SK-N-SH (cell line): Measurements from ENCODE around the gene FZD2.

Experiments
- EP300 ChIP-seq, 2 experiments: IDR thresholded peaks; 2 replicates each; pipeline versions ENCODE4 v1.4.0 to v1.6.1; 2012; ENCODE audit warnings: borderline replicate concordance in 1 of 2, low read depth in 1 of 2, low read length in 1 of 2
- MXI1 ChIP-seq: IDR thresholded peaks from 2 replicates; pipeline ENCODE4 v1.6.1; 2012; ENCODE audit warnings: mild to moderate bottlenecking, low read depth, low read length, improper control_type of control experiment
- POLR2AphosphoS5 ChIP-seq: IDR thresholded peaks from 2 replicates; pipeline ENCODE4 v1.6.1; 2012; ENCODE audit warnings: low read depth, low read length
- RXRA ChIP-seq: IDR thresholded peaks from 2 replicates; pipeline ENCODE4 v1.4.0; 2012; ENCODE audit warnings: low read depth, mild to moderate bottlenecking, borderline replicate concordance
- SIN3A ChIP-seq: IDR thresholded peaks from 2 replicates; pipeline ENCODE4 v1.6.1; 2012; ENCODE audit warnings: low read depth, mild to moderate bottlenecking, low read length, moderate library complexity, borderline replicate concordance
- TEAD4 ChIP-seq: IDR thresholded peaks from 2 replicates; pipeline ENCODE4 v1.4.0; 2012; ENCODE audit warnings: mild to moderate bottlenecking, borderline replicate concordance; ENCODE audit not compliant: insufficient read depth
- TF ChIP-seq, protein P1 (sequence below): fragments of 200-600 bp; sonication (generic); IDR thresholded peaks from 2 replicates; pipeline ENCODE4 v1.6.1; 2017; ENCODE audit warnings: antibody characterized with exemption, mild to moderate bottlenecking, moderate library complexity
- TF ChIP-seq, protein P2 (sequence below): fragments of 150-350 bp; IDR thresholded peaks from 2 replicates; pipeline ENCODE4 v1.6.1; 2017; ENCODE audit warnings: antibody characterized with exemption, low read length, low read depth, borderline replicate concordance

GRCh38 chr17:44602390-44602789 lies 45.1 kb downstream of the FZD2 start:
- TF ChIP-seq, protein P1, sequence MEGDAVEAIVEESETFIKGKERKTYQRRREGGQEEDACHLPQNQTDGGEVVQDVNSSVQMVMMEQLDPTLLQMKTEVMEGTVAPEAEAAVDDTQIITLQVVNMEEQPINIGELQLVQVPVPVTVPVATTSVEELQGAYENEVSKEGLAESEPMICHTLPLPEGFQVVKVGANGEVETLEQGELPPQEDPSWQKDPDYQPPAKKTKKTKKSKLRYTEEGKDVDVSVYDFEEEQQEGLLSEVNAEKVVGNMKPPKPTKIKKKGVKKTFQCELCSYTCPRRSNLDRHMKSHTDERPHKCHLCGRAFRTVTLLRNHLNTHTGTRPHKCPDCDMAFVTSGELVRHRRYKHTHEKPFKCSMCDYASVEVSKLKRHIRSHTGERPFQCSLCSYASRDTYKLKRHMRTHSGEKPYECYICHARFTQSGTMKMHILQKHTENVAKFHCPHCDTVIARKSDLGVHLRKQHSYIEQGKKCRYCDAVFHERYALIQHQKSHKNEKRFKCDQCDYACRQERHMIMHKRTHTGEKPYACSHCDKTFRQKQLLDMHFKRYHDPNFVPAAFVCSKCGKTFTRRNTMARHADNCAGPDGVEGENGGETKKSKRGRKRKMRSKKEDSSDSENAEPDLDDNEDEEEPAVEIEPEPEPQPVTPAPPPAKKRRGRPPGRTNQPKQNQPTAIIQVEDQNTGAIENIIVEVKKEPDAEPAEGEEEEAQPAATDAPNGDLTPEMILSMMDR: no peak
- no peak for TF ChIP-seq POLR2AphosphoS5
- no peak for TF ChIP-seq EP300 (IDR thresholded peaks at IDR 0.05; ENCODE audit: borderline replicate concordance in 1 of 2, low read depth in 1 of 2, low read length in 1 of 2)
- no peak for TF ChIP-seq TEAD4
- TF ChIP-seq RXRA: no peak
- TF ChIP-seq, protein P2, sequence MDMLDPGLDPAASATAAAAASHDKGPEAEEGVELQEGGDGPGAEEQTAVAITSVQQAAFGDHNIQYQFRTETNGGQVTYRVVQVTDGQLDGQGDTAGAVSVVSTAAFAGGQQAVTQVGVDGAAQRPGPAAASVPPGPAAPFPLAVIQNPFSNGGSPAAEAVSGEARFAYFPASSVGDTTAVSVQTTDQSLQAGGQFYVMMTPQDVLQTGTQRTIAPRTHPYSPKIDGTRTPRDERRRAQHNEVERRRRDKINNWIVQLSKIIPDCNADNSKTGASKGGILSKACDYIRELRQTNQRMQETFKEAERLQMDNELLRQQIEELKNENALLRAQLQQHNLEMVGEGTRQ: no peak
- no peak for TF ChIP-seq SIN3A
- no peak for TF ChIP-seq MXI1
